Skeletal muscle satellite cell (primary cell): ENCODE measurements around the gene FPGT. TPM values are rescaled to one million over a fixed set of nuclear protein-coding genes. Genes with fewer than 3 reads are reported as not detected.
"Not testable (repeated sequence)": the region's sequence is repeated elsewhere in the genome, so short reads cannot be mapped to it uniquely, and the experiment has no call there.

Experiments
- H3K27me3 ChIP-seq: 2 replicates; pipeline ENCODE4 v1.7.0; 2013; ENCODE audit warnings: low read length; ENCODE audit not compliant: control insufficient read depth, insufficient read depth
- H3K36me3 ChIP-seq: 2 replicates; pipeline ENCODE4 v1.7.0; 2013; ENCODE audit warnings: mild to moderate bottlenecking, control low read depth, low read length; ENCODE audit not compliant: insufficient read depth
- H3K4me1 ChIP-seq: 2 replicates; pipeline ENCODE4 v1.7.0; 2013; ENCODE audit warnings: low read length; ENCODE audit not compliant: control insufficient read depth, insufficient read depth
- H3K4me2 ChIP-seq: 2 replicates; pipeline ENCODE4 v1.7.0; 2013; ENCODE audit warnings: mild to moderate bottlenecking, low read length
- H3K4me3 ChIP-seq: 2 replicates; pipeline ENCODE4 v1.7.0; 2013; ENCODE audit warnings: low read length
- H3K9ac ChIP-seq: 2 replicates; pipeline ENCODE4 v1.7.0; 2013; ENCODE audit warnings: mild to moderate bottlenecking, low read depth, low read length, moderate library complexity
- H3K9me3 ChIP-seq: replicated peaks from 2 replicates; pipeline ENCODE4 v1.7.0; 2013; ENCODE audit warnings: mild to moderate bottlenecking, control low read depth, low read length
- total RNA-seq: library from RNA; depleted of rRNA; stranded (reverse); fragments of >200 nt; gene quantifications from 2 replicates; pipeline ENCODE4 v1.2.3, GENCODE V29; 2012; rRNA removed

Gene FPGT
- total RNA-seq: 17.5 TPM in 2 replicates

- Histone ChIP-seq H3K4me3 (peak within 1 kb of the TSS; percentile 79), H3K4me2 (peak within 1 kb of the TSS; percentile 95), H3K27me3 (no peaks in the 10 kb centered on the region), H3K4me1 (peaks cover 12% of the 10 kb centered on the region), H3K9ac (peak within 1 kb of the TSS; percentile 81), H3K36me3 (no peaks in the 10 kb centered on the region), H3K9me3 (no peaks in the 10 kb centered on the region)
Measured at GRCh38 chr1:74197657-74198552, at the start of gene FPGT, which contains the start of gene LRRIQ3. Gene FPGT, plus strand, starts transcription at chr1:74198242. Its CDS starts 37 bp downstream, at chr1:74198279. Gene LRRIQ3, minus strand, starts transcription at chr1:74198176. Its CDS starts 14,492 bp downstream, at chr1:74183684.

- Histone ChIP-seq H3K36me3 (no peaks in the 10 kb centered on the region), H3K4me1 (no peaks in the 10 kb centered on the region), H3K4me3 (no peak overlapping the region), H3K9me3 (no peaks in the 10 kb centered on the region), H3K27me3 (no peaks in the 10 kb centered on the region), H3K9ac (no peak overlapping the region), H3K4me2 (no peak overlapping the region)
Measured at GRCh38 chr1:74160046-74160445, 38.0 kb upstream of the FPGT start.

GRCh38 chr1:74161497-74161896, 36.5 kb upstream of the FPGT start:
- no peak overlapping the region for H3K4me3 ChIP-seq
- no peak overlapping the region for H3K4me2 ChIP-seq
- no peaks in the 10 kb centered on the region for H3K4me1 ChIP-seq
- no peaks in the 10 kb centered on the region for H3K36me3 ChIP-seq
- H3K9ac ChIP-seq: no peak overlapping the region
- no peaks in the 10 kb centered on the region for H3K27me3 ChIP-seq
- H3K9me3 ChIP-seq: no peaks in the 10 kb centered on the region

- Histone ChIP-seq H3K27me3 (no peaks in the 10 kb centered on the region), H3K9me3 (no peaks in the 10 kb centered on the region)
Measured at GRCh38 chr1:74162333-74162732, 35.7 kb upstream of the FPGT start.

GRCh38 chr1:74174423-74174822, 23.6 kb upstream of the FPGT start:
- not testable (repeated sequence) for H3K4me2 ChIP-seq, H3K4me1 ChIP-seq, H3K9me3 ChIP-seq, H3K4me3 ChIP-seq, H3K9ac ChIP-seq, H3K36me3 ChIP-seq, H3K27me3 ChIP-seq

More at GRCh38 chr1:74162333-74162732, 35.7 kb upstream of the FPGT start:
- Histone ChIP-seq H3K4me3 (no peak overlapping the region), H3K9ac (no peak overlapping the region), H3K36me3 (no peaks in the 10 kb centered on the region), H3K4me2 (no peak overlapping the region), H3K4me1 (no peaks in the 10 kb centered on the region)

- H3K9ac ChIP-seq: no peak overlapping the region
- H3K9me3 ChIP-seq: no peaks in the 10 kb centered on the region
- no peak overlapping the region for H3K4me3 ChIP-seq
- H3K4me1 ChIP-seq: no peaks in the 10 kb centered on the region
- no peaks in the 10 kb centered on the region for H3K36me3 ChIP-seq
- H3K4me2 ChIP-seq: no peak overlapping the region
- H3K27me3 ChIP-seq: no peaks in the 10 kb centered on the region
Measured at GRCh38 chr1:74180490-74180889, 17.6 kb upstream of the FPGT start.

- Histone ChIP-seq H3K9me3 (no peaks in the 10 kb centered on the region), H3K27me3 (no peaks in the 10 kb centered on the region), H3K4me3 (no peak overlapping the region), H3K9ac (no peak overlapping the region), H3K4me2 (no peak overlapping the region), H3K36me3 (no peaks in the 10 kb centered on the region), H3K4me1 (peaks cover 6% of the 10 kb centered on the region)
Measured at GRCh38 chr1:74193908-74194307, 4.1 kb upstream of the FPGT start.

- H3K4me1 ChIP-seq: peaks cover 12% of the 10 kb centered on the region
- H3K4me2 ChIP-seq: no peak overlapping the region
- no peaks in the 10 kb centered on the region for H3K9me3 ChIP-seq
- no peaks in the 10 kb centered on the region for H3K36me3 ChIP-seq
- no peak overlapping the region for H3K4me3 ChIP-seq
- no peaks in the 10 kb centered on the region for H3K27me3 ChIP-seq
- no peak overlapping the region for H3K9ac ChIP-seq
Measured at GRCh38 chr1:74195339-74195738, 2.7 kb upstream of the FPGT start.

GRCh38 chr1:74197255-74197654, 787 bp upstream of the FPGT start:
- no peaks in the 10 kb centered on the region for H3K36me3 ChIP-seq
- H3K9ac ChIP-seq: peak overlapping the region; percentile 81
- no peaks in the 10 kb centered on the region for H3K9me3 ChIP-seq
- peak overlapping the region; percentile 79 for H3K4me3 ChIP-seq
- H3K27me3 ChIP-seq: no peaks in the 10 kb centered on the region
- H3K4me1 ChIP-seq: peaks cover 12% of the 10 kb centered on the region
- peak overlapping the region; percentile 95 for H3K4me2 ChIP-seq

- Histone ChIP-seq H3K9me3 (no peaks in the 10 kb centered on the region), H3K36me3 (no peaks in the 10 kb centered on the region), H3K4me3 (no peak overlapping the region), H3K27me3 (no peaks in the 10 kb centered on the region), H3K4me1 (peaks cover 12% of the 10 kb centered on the region), H3K4me2 (no peak overlapping the region), H3K9ac (no peak overlapping the region)
Measured at GRCh38 chr1:74199504-74199903, 1.5 kb downstream of the FPGT start.

- H3K27me3 ChIP-seq: no peaks in the 10 kb centered on the region
- H3K36me3 ChIP-seq: no peaks in the 10 kb centered on the region
- no peak overlapping the region for H3K4me3 ChIP-seq
- H3K4me1 ChIP-seq: no peaks in the 10 kb centered on the region
- no peaks in the 10 kb centered on the region for H3K9me3 ChIP-seq
- H3K4me2 ChIP-seq: no peak overlapping the region
- no peak overlapping the region for H3K9ac ChIP-seq
Measured at GRCh38 chr1:74205266-74205665, 7.2 kb downstream of the FPGT start.

- Histone ChIP-seq H3K9ac (no peak overlapping the region), H3K4me2 (no peak overlapping the region), H3K4me3 (no peak overlapping the region), H3K27me3 (no peaks in the 10 kb centered on the region), H3K9me3 (no peaks in the 10 kb centered on the region), H3K4me1 (no peaks in the 10 kb centered on the region), H3K36me3 (no peaks in the 10 kb centered on the region)
Measured at GRCh38 chr1:74215229-74215628, 17.2 kb downstream of the FPGT start.
